Heart left ventricle (tissue), 13 donors: Measurements from ENCODE around the gene MEIOB.
"Not testable (repeated sequence)": the region's sequence is repeated elsewhere in the genome, so short reads cannot be mapped to it uniquely, and the experiment has no call there.

Experiments used
- POLR2A ChIP-seq, 2 donors: fragments of 450-650 bp; IDR thresholded peaks; one replicate each; pipeline ENCODE4 v1.6.1; 2017; ENCODE audit warnings: antibody characterized with exemption in 2 of 2, mild to moderate bottlenecking in 2 of 2, moderate library complexity in 2 of 2
- TF ChIP-seq, protein P1 (sequence below), 12 donors: fragments of 200-600 bp; sonication (generic) in 4 of 12; IDR thresholded peaks; one replicate each; pipeline versions ENCODE4 v1.5.0 to v1.8.0; 2018 to 2022; ENCODE audit warnings: antibody characterized with exemption in 12 of 12, mild to moderate bottlenecking in 5 of 12
- donor health status: ischemic (EF 13 %, LVEDD 7.1; RV severe dilation, severe dysfunction).
- donor health status: DM: no; HTN: yes; CAD: no.
- donor health status: DM: no; HTN: no; CAD: no.
- donor health status: ischemic (EF 25% LVEDD 6.9; RV normal size, moderate dysfunction).
- donor health status: ischemic (EF 25% LVEDD 5.7; RV mildly dilated, moderate dysfunction).
- donor health status: ischemic (EF 35%, LVEDD 5.7; RV mildly dilated, moderate dysfunction).
- donor health status: nonischemic (EF 11% LVEDD 7.7; RV severe dilation, severe dysfunction).
- donor health status: DM: yes; HTN: yes; CAD: no.
- donor health status: PGD.
- donor health status: ischemic (EF 29% LVEDD 5.4; RV normal size, mild dysfunction).
- donor health status: nonischemic (EF 23%, LVEDD 6.1; RV moderate dilation, normal function).

GRCh38 chr16:1881172-1881571 lies 9.2 kb upstream of the MEIOB start:
- TF ChIP-seq, protein P1, sequence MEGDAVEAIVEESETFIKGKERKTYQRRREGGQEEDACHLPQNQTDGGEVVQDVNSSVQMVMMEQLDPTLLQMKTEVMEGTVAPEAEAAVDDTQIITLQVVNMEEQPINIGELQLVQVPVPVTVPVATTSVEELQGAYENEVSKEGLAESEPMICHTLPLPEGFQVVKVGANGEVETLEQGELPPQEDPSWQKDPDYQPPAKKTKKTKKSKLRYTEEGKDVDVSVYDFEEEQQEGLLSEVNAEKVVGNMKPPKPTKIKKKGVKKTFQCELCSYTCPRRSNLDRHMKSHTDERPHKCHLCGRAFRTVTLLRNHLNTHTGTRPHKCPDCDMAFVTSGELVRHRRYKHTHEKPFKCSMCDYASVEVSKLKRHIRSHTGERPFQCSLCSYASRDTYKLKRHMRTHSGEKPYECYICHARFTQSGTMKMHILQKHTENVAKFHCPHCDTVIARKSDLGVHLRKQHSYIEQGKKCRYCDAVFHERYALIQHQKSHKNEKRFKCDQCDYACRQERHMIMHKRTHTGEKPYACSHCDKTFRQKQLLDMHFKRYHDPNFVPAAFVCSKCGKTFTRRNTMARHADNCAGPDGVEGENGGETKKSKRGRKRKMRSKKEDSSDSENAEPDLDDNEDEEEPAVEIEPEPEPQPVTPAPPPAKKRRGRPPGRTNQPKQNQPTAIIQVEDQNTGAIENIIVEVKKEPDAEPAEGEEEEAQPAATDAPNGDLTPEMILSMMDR (IDR thresholded peaks at IDR 0.05): not testable (repeated sequence)
- TF ChIP-seq POLR2A (IDR thresholded peaks at IDR 0.05): not testable (repeated sequence)
